PC-9 (cell line): ENCODE data around the gene SLC25A33. TPM values are rescaled to one million over a fixed set of nuclear protein-coding genes. Genes with fewer than 3 reads are reported as not detected.

Experiments
- BruUV-seq: library from RNA; stranded (reverse); fragments of 400-500 nt; replicated peaks from 2 replicates; lab custom pipeline; 2021; lab: Mats Ljungman, UMichigan
- CTCF ChIA-PET: fragments of 300-600 bp; sonication (Branson Sonifier 250); formaldehyde crosslinking; loops from one replicate; lab custom pipeline; 2022; ENCODE audit warnings: antibody characterized with exemption; lab: Charles Lee
- POLR2A ChIA-PET: fragments of 300-600 bp; sonication (Branson Sonifier 250); formaldehyde crosslinking; loops from one replicate; lab custom pipeline; 2022; ENCODE audit warnings: antibody characterized with exemption; ENCODE audit not compliant: unreplicated experiment; lab: Charles Lee
- DNase-seq, 2 experiments: peaks; one replicate each; pipeline versions ENCODE4 v3.0.0 to v3.0.0-alpha.2; 2015 to 2022; ENCODE audit warnings: mixed read lengths in 1 of 2
- H2AFZ ChIP-seq: fragments of 200-600 bp; sonication (generic); 2 replicates; pipeline ENCODE4 v1.8.1; 2017; ENCODE audit warnings: antibody characterized with exemption
- H3F3A ChIP-seq: fragments of 200-600 bp; sonication (generic); 2 replicates; pipeline ENCODE4 v1.8.1; 2017; ENCODE audit warnings: antibody characterized with exemption, mild to moderate bottlenecking, low read depth; ENCODE audit not compliant: insufficient read depth
- H3K27ac ChIP-seq: fragments of 200-600 bp; sonication (generic); 2 replicates; pipeline ENCODE4 v1.6.1; 2016; ENCODE audit warnings: mixed run types
- H3K27me3 ChIP-seq: fragments of 200-600 bp; sonication (generic); 2 replicates; pipeline ENCODE4 v1.6.1; 2016; ENCODE audit warnings: low read depth, mixed run types; ENCODE audit not compliant: insufficient read depth
- H3K36me3 ChIP-seq: fragments of 200-600 bp; sonication (generic); 2 replicates; pipeline ENCODE4 v1.6.1; 2016; ENCODE audit warnings: low read depth, mixed run types
- H3K4me1 ChIP-seq: fragments of 200-600 bp; sonication (generic); replicated peaks from 2 replicates; pipeline ENCODE4 v1.6.1; 2016; ENCODE audit warnings: mixed run types; ENCODE audit not compliant: insufficient read depth
- H3K4me2 ChIP-seq: fragments of 200-600 bp; sonication (generic); 2 replicates; pipeline ENCODE4 v1.6.1; 2017; ENCODE audit warnings: mixed run types
- H3K4me3 ChIP-seq: fragments of 200-600 bp; sonication (generic); 2 replicates; pipeline ENCODE4 v1.6.1; 2016; ENCODE audit warnings: mixed run types
- H3K79me2 ChIP-seq: fragments of 200-600 bp; sonication (generic); 2 replicates; pipeline ENCODE4 v1.6.1; 2017; ENCODE audit warnings: low read depth, mixed run types
- H3K9me2 ChIP-seq: fragments of 200-600 bp; sonication (generic); 2 replicates; pipeline ENCODE4 v1.8.1; 2017; ENCODE audit warnings: mild to moderate bottlenecking; ENCODE audit not compliant: insufficient read depth
- H3K9me3 ChIP-seq: fragments of 200-600 bp; sonication (generic); 2 replicates; pipeline ENCODE4 v1.8.1; 2016; ENCODE audit warnings: low read depth; ENCODE audit not compliant: insufficient read depth
- H4K20me1 ChIP-seq: fragments of 200-600 bp; sonication (generic); 2 replicates; pipeline ENCODE4 v1.8.1; 2017; ENCODE audit not compliant: insufficient read depth
- CTCF ChIP-seq: fragments of 200-600 bp; sonication (generic); conservative IDR thresholded peaks from 2 replicates; pipeline ENCODE4 v1.6.1; 2017; ENCODE audit warnings: mixed run types, antibody characterized with exemption, mild to moderate bottlenecking, moderate library complexity
- EZH2 ChIP-seq: fragments of 200-600 bp; sonication (generic); IDR thresholded peaks from 2 replicates; pipeline ENCODE4 v1.8.0; 2017; ENCODE audit warnings: antibody characterized with exemption, low read depth
- intact Hi-C: fragments of 100-400 bp; cut with micrococcal nuclease; formaldehyde crosslinking; loops from one replicate; pipeline ENCODE4 v1.10.0; 2022; ENCODE audit not compliant: unreplicated experiment
- total RNA-seq: library from RNA; stranded (reverse); gene quantifications from 2 replicates; pipeline ENCODE4 v1.2.3, GENCODE V29; 2021

Gene SLC25A33
- total RNA-seq, 1 experiment from 2014 or later = 3.0 TPM

- H3K79me2 ChIP-seq = peaks cover 8% of the 10 kb centered on the region; the same call in 1 of the 2 replicates
- H3K4me1 ChIP-seq = no peaks in the 10 kb centered on the region
- H3K9me2 ChIP-seq = no peaks in the 10 kb centered on the region
- BruUV-seq = no TSS peak
- intact Hi-C loops = no loop called here
- H2AFZ ChIP-seq = no peak overlapping the region
- no peak overlapping the region for H3K27ac ChIP-seq
- ChIA-PET CTCF (no interaction called here), POLR2A (no interaction called here)
- H3F3A ChIP-seq = no peaks in the 10 kb centered on the region
- no peak for DNase-seq
- no peaks in the 10 kb centered on the region for H4K20me1 ChIP-seq
- H3K27me3 ChIP-seq = no peaks in the 10 kb centered on the region
- H3K9me3 ChIP-seq = no peaks in the 10 kb centered on the region
- H3K4me2 ChIP-seq = no peak overlapping the region
- TF ChIP-seq CTCF (no peak), EZH2 (no peak)
- H3K4me3 ChIP-seq = no peak overlapping the region
- no peaks in the 10 kb centered on the region for H3K36me3 ChIP-seq
Measured at GRCh38 chr1:9598316-9598700, 59.0 kb downstream of the SLC25A33 start.

DNA sequence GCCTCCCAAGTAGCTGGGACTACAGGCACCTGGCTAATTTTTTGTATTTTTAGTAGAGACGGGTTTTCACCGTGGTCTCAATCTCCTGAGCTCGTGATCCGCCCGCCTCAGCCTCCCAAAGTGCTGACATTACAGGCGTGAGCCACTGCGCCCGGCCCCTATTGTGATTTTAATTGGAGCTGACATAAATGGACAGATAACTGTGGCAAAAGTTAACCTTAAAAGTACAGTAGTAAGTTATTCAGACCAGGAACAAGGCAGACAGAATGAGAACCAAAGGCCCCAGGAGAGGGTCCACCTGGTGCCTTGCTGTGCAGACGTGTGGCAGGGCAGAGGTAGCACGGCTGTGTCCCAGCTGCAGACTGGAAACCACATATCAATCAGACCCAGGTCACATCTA, 60.5 kb downstream of the SLC25A33 start:
- Histone ChIP-seq H3K27ac (no peak overlapping the region), H4K20me1 (no peaks in the 10 kb centered on the region), H3K36me3 (no peaks in the 10 kb centered on the region), H3K9me2 (no peaks in the 10 kb centered on the region), H3K4me1 (no peaks in the 10 kb centered on the region), H3K79me2 (no peaks in the 10 kb centered on the region), H2AFZ (no peak overlapping the region), H3F3A (no peaks in the 10 kb centered on the region), H3K9me3 (no peaks in the 10 kb centered on the region), H3K4me3 (no peak overlapping the region), H3K27me3 (no peaks in the 10 kb centered on the region), H3K4me2 (no peak overlapping the region)
- no peak for DNase-seq
- BruUV-seq = no TSS peak
- ChIA-PET CTCF (interaction anchor here (0.6 kb wide), 1 partner anchor 1700 kb away, joined by 5 read pairs; no protein-coding TSS in a partner anchor), POLR2A (no interaction called here)
- TF ChIP-seq EZH2 = no peak
- intact Hi-C loops = no loop called here

GRCh38 chr1:9600861-9601834, 61.9 kb downstream of the SLC25A33 start:
- Histone ChIP-seq H3K9me3 (no peaks in the 10 kb centered on the region), H3K36me3 (no peaks in the 10 kb centered on the region), H3K4me2 (no peak overlapping the region), H3K27ac (no peak overlapping the region), H2AFZ (no peak overlapping the region), H3F3A (no peaks in the 10 kb centered on the region), H4K20me1 (no peaks in the 10 kb centered on the region), H3K4me1 (no peaks in the 10 kb centered on the region), H3K9me2 (no peaks in the 10 kb centered on the region), H3K27me3 (no peaks in the 10 kb centered on the region), H3K4me3 (no peak overlapping the region), H3K79me2 (no peaks in the 10 kb centered on the region)
- ChIA-PET CTCF (no interaction called here), POLR2A (no interaction called here)
- BruUV-seq = no TSS peak
- no peak for DNase-seq
- no peak for TF ChIP-seq EZH2
- TF ChIP-seq CTCF = no peak
- intact Hi-C loops = no loop called here
